HG03469 (cell line): ENCODE results near the gene DNAI7.

ENCODE experiments used
- ATAC-seq: cut with Tn5 transposase; IDR thresholded peaks from one replicate; pipeline ENCODE4 v1.9.1; 2021; ENCODE audit warnings: mild to moderate bottlenecking, moderate library complexity, moderate number of reproducible peaks; ENCODE audit not compliant: unreplicated experiment

Gene DNAI7

DNA sequence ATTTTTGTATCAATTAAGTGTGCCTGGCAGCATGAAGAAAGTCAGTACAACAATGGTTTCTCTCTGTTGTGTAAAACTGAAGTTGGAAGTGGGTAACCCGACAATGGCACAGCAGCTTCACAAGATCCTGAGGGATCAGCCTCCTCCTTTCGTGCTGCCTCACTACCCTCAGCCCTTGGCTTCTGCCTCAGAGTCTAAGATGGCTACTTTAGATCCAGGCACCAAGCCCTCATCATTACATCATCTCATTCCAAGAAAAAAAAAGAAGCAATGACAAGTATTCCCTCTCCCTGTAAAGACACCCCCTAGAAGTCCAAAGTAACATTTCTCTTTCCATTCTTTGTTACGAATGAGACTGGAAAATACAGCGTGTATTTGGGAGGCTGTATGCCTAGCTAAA is 92.6 kb downstream of the DNAI7 start:
- ATAC-seq, result no peak

DNA sequence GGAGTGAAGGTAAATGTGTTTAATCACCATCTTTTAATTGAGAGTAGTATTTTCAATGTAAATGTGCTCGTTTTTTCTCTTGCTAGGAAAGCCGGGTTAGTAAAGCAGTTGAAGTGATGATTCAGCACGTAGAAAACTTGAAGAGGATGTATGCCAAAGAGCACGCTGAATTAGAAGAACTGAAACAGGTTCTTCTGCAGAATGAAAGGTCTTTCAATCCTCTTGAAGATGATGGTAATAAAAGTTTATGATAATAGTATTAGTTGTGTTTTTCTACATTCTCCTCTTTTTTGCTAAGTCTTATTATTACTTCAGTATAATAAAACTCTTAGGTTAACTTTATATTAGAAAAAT is 93.9 kb downstream of the DNAI7 start:
- no peak for ATAC-seq

DNA sequence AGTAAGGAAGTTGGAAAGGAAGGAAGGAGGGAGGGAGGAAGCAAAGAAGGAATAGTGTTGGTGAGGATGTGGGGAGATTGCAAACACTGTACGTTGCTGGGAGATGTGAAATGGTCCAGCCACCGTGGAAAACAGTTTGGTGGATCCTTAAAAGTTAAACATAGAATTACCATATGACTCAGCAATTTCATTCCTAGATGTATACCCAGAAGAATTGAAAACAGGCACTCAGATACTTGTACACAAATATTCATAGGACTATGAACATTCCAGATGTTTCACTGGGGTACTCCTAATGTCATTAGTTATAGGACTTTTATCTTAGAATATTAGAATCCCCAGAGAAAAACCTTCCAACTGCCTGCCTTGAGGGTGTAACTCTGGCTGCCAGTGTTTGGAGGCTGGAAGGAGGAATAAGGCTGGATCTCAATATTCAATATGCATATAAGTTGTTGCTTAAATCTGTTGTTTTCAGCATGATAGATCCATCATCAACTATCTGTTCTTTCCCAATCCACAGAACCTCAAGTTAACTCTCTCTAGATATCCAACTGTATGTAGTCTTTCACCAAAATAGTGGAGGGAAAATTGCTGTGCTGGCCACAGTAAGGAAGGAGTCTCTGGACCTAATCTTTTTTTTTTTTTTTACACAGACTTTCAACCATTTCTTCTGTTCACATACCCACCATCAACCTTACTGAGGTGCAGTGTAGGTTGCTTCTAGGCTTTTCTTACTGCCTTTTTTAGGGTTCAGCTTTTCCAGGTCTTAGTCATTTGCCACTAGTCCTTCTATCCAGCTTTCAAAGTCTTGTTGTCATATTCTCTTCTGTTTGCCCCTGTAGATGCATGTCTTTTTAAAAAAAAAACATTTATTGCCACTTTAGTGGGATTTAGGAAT is 94.5 kb downstream of the DNAI7 start:
- ATAC-seq, result no peak

DNA sequence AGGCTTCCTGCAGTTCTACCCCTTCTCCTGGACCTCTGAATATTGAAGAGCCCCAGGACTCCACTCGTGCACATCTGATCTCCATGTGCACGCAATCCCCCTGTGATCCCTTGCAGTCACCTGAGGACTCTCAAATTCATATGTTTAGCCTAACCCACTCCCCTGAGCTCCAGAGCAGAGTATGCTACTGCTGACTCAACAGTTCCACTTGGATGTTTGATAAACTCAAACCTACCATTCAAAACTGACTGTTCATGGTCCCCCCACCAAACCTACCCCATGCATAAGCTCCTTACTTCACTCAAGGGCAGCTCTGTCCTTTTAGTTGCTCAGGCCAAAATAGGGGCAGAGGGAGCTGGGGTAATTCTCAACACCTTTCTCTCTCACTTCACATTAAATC is 96.0 kb downstream of the DNAI7 start:
- ATAC-seq, result no peak

DNA sequence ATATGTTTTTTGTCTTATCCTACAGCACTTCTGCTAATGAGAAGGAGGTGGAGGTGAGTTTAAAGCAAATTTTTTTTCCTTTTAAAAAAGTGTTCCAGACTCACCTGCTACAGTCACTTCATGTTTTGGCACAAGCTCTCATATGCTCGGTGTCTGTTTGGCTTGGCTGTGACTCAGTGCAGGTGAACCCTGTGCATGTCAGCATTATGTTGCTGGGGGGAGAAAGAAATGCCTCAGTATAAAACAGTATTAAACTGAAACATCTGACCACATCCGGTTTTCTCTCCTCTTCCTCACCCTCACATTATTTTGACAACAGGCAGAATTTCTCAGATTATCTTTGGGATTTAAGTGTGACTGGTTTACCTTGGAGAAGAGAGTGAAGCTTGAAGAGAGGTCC is 105.2 kb downstream of the DNAI7 start:
- no peak for ATAC-seq

DNA sequence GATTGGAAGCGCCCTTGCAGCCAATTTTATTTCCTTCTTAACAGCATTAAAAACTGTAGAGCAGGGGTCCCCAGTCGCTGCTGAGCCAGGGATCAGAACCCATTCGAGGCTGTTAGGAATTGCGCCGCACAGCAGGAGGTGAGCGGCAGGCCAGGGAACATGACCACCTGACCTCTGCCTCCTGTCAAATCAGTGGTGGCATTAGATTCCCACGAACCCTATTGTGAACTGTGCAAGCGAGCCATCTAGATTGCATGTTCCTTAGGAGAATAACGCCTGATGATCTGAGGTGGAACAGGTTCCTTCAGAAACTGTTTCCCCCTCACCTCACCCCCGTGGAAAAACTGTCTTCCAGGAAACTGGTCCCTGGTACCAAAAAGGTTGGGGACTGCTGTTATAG is 107.4 kb downstream of the DNAI7 start:
- ATAC-seq, result no peak

DNA sequence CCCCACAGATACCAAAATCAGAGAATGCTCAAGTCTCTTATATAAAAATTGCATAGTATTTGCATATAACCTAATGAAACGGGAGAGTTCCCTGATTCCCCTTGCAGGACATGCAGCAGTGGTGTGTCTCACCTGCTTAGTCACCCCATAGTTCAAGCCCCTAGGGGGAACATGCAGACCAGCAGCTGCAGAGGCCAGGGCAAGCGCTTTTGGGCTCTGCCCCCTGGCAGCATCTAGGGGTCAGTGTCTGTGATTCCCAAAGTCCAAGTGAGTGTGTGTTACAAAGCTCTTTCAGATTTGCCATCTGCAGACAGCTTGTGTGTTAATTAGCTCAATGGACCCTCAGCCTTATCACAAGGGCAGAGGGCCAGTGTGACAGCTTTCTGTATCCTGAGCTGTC is 110.1 kb downstream of the DNAI7 start:
- ATAC-seq, result no peak

DNA sequence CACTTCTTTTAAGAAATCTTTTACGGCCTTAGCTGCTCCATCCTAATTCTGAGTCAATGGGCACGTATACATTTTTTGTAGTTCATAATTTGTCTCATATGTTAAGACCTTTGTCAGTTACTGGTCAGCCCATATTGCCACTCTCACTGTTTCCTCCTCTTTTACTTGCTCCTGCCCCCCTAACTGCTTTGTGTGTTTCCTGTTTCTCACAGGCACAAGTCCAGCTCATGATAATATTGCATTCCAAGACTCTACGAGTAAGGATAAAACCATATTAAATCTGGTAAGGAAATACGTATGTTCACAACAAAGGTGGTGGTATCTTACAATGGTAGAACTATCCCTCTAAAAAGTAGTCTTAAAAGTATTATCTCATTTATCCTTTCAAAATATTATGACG is 111.7 kb downstream of the DNAI7 start:
- ATAC-seq, result no peak

DNA sequence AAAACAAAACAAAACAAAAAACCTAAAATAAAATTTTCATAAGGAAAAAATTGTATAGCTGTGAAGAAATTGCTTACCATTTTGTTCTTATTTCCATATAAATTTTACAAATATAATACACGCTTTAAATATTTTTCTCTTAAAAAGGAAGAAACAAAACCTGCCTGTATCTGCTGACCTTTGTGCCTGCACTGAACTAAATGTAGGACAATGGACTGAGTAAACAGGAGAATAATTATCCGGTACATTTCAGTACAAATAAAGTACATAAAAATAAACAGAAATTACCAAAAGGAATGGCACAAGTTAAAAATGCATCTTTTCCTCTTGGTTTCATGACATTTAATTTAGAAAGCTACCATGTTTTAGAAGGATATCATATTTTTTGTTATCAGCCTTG is 112.3 kb downstream of the DNAI7 start:
- no peak for ATAC-seq

DNA sequence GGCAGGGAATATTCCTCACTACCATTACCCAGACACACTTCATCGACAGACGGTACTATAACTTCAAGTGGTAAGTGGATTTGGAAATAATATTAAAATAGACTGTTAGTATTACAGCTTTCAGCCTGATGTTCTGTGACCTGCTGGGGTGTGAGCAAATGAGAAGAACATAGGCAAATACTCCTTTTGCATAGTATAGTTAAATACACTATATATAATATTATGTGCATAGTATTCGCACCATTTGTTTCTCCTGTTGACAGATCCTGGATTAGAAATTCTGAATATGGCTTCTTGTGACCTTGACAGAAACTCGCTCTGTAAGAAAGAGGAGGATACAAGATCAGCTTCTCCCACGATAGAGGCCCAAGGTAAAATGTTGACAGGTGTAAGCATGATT is 115.6 kb downstream of the DNAI7 start:
- ATAC-seq, result no peak

DNA sequence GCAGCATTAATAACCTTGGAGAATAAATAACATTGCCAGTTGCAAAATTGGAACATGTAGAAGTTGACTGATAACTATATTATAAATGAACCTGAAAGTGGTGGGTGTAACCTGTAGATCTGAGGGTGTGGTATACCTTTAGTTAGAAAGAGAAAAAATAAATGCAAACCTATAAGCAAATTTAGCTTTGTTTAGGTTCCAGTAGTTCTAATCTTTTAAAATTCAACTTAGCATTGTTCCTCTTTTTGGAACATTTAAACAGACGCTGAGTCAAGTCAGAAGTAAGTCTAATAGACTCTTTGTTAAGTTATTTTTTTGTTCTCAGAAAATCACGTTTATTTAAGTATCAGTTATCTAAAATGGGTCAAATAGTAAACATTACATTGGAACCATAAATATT is 120.0 kb downstream of the DNAI7 start:
- peak; percentile 58 for ATAC-seq

DNA sequence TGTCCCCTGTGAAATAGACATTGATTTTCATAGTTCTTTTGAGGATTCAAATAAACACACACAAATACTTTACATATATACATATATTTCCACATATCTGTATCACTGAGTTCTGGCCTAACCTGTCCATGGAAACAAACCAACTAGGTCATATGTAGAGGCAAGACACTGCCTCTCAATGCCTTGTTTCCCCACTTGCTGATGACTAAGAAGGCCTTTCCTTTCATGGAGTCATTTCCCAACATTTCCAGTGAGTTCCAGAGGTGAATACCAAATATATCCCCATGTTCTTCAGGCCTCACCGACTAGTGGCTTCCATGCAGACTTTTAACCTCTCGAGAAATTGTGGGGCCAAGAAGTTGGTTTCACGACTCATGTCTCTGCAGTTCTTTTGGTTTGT is 120.8 kb downstream of the DNAI7 start:
- ATAC-seq, result no peak

DNA sequence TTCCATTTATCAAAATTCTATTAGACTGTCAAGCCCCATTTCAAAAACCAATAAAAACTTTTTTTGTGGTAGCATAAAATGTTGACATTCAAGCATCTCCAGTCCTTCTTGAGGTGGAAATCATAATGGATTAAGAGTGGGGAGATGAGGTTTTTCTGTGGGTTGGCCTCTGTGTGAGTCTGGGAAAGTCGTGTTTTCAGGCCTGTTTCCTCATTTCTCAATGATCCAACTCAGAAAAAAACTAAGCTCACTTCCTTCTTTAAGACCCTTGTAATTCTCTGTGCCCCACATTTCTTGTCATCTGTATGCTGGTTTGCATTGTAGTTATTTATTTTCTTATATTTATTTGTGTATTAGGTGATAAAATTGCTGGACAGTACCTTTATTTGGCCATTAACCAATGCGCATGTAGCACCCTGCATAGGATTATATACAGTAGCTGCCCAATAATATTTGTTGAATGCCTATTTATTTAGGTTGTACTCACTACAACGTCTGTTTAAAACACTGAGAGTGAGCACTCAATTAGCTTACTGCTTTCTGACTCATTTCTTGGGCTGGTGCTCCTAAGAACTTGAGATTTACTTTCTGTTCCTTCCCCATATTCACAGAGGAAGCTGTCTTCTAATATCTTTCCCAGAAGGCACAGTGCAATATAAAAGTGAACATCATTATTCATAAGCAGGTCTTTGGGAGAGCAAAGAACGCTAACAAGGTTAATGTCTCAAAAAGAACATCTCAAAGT is 121.9 kb downstream of the DNAI7 start:
- ATAC-seq, result no peak

DNA sequence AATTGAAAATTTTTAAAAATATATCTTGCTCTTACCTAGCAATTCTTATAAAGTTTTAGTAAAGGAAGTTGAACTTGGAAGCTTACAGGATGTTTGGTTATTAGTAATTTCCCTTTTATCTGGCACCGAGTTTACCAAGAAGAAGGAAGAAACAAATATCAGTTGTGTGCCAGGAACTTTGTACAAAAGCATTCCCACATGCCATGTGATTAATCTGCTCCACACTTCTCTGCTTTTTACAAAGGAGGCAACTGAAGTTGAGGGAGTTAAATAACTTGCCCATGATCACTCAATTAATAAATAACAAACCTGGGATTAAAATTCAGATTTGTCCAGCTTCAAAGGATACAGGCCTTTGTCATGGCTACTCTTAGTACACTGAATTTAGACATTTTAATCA is 123.6 kb downstream of the DNAI7 start:
- ATAC-seq, result no peak

DNA sequence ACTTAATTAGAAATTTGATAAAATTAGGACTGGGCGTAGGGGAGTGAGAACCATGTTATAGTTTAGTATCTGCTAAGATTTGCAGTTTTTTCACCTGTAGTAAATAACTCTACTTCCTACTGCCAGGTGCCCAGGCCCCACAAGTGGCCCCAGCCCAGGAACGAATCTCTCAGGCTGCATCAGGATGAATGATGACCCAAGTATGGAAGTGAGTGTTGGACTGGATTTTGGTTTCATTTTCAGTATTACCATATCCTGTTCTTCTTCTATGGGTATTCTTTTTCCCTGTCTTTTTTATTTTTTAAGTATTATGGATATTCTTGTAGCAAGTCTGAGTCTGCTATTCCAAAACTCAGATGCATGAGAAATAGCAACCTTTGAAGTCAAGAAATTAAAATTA is 125.7 kb downstream of the DNAI7 start:
- ATAC-seq, result no peak

DNA sequence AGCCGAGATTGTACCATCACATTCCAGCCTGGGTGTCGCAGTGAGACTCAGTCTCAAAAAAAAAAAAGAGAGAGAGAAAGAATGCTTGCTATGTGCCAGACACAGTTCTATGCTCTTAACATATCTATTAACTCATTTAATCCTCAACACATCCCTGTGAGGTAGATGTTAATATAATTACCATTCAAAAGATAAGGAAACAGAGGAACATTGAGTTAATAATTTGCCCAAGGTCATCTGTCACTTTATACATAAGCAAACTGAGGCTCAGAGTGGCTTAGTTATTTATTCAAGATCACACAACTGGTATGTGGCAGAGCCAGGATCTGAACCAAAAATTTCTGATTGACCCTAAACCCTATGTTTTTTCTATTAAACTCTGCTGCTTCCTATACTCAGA is 129.9 kb downstream of the DNAI7 start:
- ATAC-seq, result no peak

DNA sequence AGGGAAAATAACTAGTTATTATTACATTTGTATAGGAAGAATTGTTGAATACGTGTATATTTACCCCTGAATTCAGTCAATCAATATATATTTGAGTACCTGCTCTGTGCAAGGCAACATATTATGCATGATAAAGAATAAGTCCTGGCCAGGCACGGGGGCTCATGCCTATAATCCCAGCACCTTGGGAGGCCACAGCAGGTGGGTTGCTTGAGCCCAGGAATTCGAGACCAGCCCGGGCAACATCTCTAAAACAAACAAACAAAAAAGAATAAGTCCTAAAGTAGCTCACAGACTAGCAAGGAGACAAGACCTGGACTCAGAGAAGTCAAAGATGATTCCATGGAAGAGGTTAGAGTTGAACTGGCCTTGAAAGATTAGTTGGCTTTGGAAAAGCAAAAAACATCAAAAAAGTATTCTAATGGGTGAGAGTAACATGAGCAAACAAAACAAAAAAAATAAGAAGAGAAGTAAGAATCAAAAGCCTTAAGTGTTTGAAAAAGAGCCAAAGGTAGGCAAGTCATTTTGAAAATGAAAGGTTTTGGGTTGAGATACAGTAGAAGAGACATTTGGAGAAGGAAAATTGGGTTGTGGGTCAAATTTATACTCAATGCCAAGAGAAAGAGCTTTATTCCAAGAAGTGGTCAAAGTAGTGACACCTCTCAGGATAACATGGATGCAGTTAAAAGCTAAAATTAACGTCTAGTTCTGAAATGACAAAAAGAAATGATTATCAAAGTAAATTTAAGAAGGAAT is 130.9 kb downstream of the DNAI7 start:
- ATAC-seq, result no peak

DNA sequence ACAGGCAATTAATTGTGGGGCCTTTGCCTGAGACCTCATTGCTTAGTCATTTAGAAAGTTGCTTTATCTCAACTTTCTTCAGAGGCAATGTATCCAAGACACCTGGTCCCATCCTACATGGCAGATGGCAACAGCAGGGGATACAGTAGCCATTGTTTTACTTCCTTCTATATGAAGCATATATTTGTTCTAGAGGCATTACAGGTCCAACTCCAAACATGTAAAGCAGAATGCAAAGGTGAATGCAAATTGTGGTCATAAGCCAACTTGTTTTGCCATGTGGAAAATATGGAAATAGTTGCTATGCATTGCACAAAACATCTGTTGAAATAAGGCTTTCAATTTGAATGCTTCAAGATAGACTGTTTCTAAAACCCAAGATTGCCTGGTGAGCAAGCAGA is 136.3 kb downstream of the DNAI7 start:
- ATAC-seq, result peak; percentile 39
